GM12891 (cell line): ENCODE data around the gene CCDC47.

ENCODE experiments used
- PAX5 ChIP-seq: IDR thresholded peaks from 2 replicates; pipeline ENCODE4 v1.6.1; 2011; ENCODE audit warnings: low read length, moderate library complexity, mild to moderate bottlenecking; ENCODE audit not compliant: insufficient read depth, severe bottlenecking
- POLR2A ChIP-seq: IDR thresholded peaks from 2 replicates; pipeline ENCODE4 v1.6.1; 2011; ENCODE audit warnings: low read depth, low read length, control low read depth
- POLR2AphosphoS5 ChIP-seq: IDR thresholded peaks from 2 replicates; pipeline ENCODE4 v1.6.1; 2011; ENCODE audit warnings: low read depth, low read length, control low read depth
- SPI1 ChIP-seq: IDR thresholded peaks from 2 replicates; pipeline ENCODE4 v1.6.1; 2011; ENCODE audit warnings: low read depth, low read length, control low read depth
- TAF1 ChIP-seq: IDR thresholded peaks from 2 replicates; pipeline ENCODE4 v1.6.1; 2011; ENCODE audit warnings: low read depth, low read length, control low read depth

GRCh38 chr17:63809970-63810369 lies 36.6 kb upstream of the CCDC47 start:
- TF ChIP-seq POLR2AphosphoS5 (no peak), TAF1 (no peak), POLR2A (no peak), SPI1 (no peak), PAX5 (no peak)
